ENCODE results near the gene PARVB. TPM values are rescaled to one million over a fixed set of nuclear protein-coding genes. Genes with fewer than 3 reads are reported as not detected.

The PARVB gene
- total and polyA plus RNA-seq, 2 experiments from 2014 or later = 10.2 to 11.2 TPM

DNA sequence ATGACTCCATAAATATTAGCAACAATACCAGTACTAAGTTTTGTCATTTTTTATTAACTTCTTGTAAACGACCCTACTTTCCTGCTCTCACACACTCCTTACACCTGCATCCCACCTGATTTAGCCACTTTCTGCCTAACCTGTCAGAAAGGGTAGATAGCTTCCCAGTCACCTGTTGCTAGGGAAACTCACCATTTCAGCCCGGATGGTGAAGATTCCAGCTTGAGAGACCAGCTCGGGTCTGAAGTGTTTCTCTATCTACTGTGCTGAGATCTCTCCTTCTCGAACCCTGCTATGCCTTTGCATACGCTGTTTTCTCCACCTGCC is 156.6 kb downstream of the PARVB start, which contains the start of gene PARVG:
Gene PARVG, plus strand, starts transcription at position 220 of the 327 bp plus-strand sequence. CDS start 2,405 bp downstream, outside the sequence.
- no peak within 1 kb of the TSS for H3K4me2 ChIP-seq
- H3K79me2 ChIP-seq = no peaks in the 10 kb centered on the region
- no peaks in the 10 kb centered on the region for H3K9me2 ChIP-seq (replicated peaks; ENCODE audit: insufficient read depth)
- no peaks in the 10 kb centered on the region for H4K20me1 ChIP-seq (ENCODE audit: insufficient read depth, poor library complexity, severe bottlenecking)
- no peaks in the 10 kb centered on the region for H3K36me3 ChIP-seq (replicated peaks; ENCODE audit: insufficient read depth, low read depth)
- TF ChIP-seq CTCF (IDR thresholded peaks at IDR 0.05; ENCODE audit: poor library complexity) (no peak), EZH2phosphoT487 (IDR thresholded peaks at IDR 0.05; ENCODE audit: low read depth, severe bottlenecking, unreplicated experiment) (no peak), EZH2 (IDR thresholded peaks at IDR 0.05; ENCODE audit: borderline replicate concordance) (no peak)
- H3K9me3 ChIP-seq (ENCODE audit: low read depth) = no peaks in the 10 kb centered on the region
- H3K4me1 ChIP-seq (ENCODE audit: insufficient read depth) = no peaks in the 10 kb centered on the region
- WGBS (ENCODE audit: low lambda C conversion rate, missing lambda C conversion rate) = 72% methylated on average over 5 of the region's 5 CpGs
- DNase-seq (ENCODE audit: low spot score) = peak; percentile 28
- no peak within 1 kb of the TSS for H3K4me3 ChIP-seq
- no peak within 1 kb of the TSS for H2AFZ ChIP-seq
- H3K27me3 ChIP-seq = no peaks in the 10 kb centered on the region
- no peak within 1 kb of the TSS for H3K27ac ChIP-seq

GRCh38 chr22:44181033-44181911 is 157.2 kb downstream of the PARVB start:
- Histone ChIP-seq H3K4me1 (ENCODE audit: insufficient read depth) (no peaks in the 10 kb centered on the region), H3K36me3 (replicated peaks; ENCODE audit: insufficient read depth, low read depth) (no peaks in the 10 kb centered on the region), H3K9me3 (ENCODE audit: low read depth) (no peaks in the 10 kb centered on the region), H3K9me2 (replicated peaks; ENCODE audit: insufficient read depth) (no peaks in the 10 kb centered on the region), H3K27me3 (no peaks in the 10 kb centered on the region), H2AFZ (no peak overlapping the region), H3K4me2 (no peak overlapping the region), H3K4me3 (no peak overlapping the region), H3K27ac (no peak overlapping the region), H4K20me1 (ENCODE audit: insufficient read depth, poor library complexity, severe bottlenecking) (no peaks in the 10 kb centered on the region), H3K79me2 (no peaks in the 10 kb centered on the region)
- TF ChIP-seq EZH2 (IDR thresholded peaks at IDR 0.05; ENCODE audit: borderline replicate concordance) (no peak), EZH2phosphoT487 (IDR thresholded peaks at IDR 0.05; ENCODE audit: low read depth, severe bottlenecking, unreplicated experiment) (no peak), CTCF (IDR thresholded peaks at IDR 0.05; ENCODE audit: poor library complexity) (no peak)
- 81% methylated on average over 35 of the region's 40 CpGs for WGBS (ENCODE audit: low lambda C conversion rate, missing lambda C conversion rate)
- DNase-seq (ENCODE audit: low spot score) = no peak

GRCh38 chr22:44181912-44182587 is 157.9 kb downstream of the PARVB start:
- no peaks in the 10 kb centered on the region for H3K9me3 ChIP-seq (ENCODE audit: low read depth)
- no peaks in the 10 kb centered on the region for H4K20me1 ChIP-seq (ENCODE audit: insufficient read depth, poor library complexity, severe bottlenecking)
- H3K4me3 ChIP-seq = no peak overlapping the region
- H2AFZ ChIP-seq = no peak overlapping the region
- DNase-seq (ENCODE audit: low spot score) = no peak
- H3K36me3 ChIP-seq (replicated peaks; ENCODE audit: insufficient read depth, low read depth) = no peaks in the 10 kb centered on the region
- no peak overlapping the region for H3K4me2 ChIP-seq
- H3K27me3 ChIP-seq = no peaks in the 10 kb centered on the region
- no peaks in the 10 kb centered on the region for H3K4me1 ChIP-seq (ENCODE audit: insufficient read depth)
- H3K9me2 ChIP-seq (replicated peaks; ENCODE audit: insufficient read depth) = no peaks in the 10 kb centered on the region
- no peaks in the 10 kb centered on the region for H3K79me2 ChIP-seq
- no peak for TF ChIP-seq EZH2phosphoT487 (IDR thresholded peaks at IDR 0.05; ENCODE audit: low read depth, severe bottlenecking, unreplicated experiment)
- TF ChIP-seq EZH2 (IDR thresholded peaks at IDR 0.05; ENCODE audit: borderline replicate concordance) = no peak
- TF ChIP-seq CTCF (IDR thresholded peaks at IDR 0.05; ENCODE audit: poor library complexity) = no peak
- 91% methylated on average over 13 of the region's 17 CpGs for WGBS (ENCODE audit: low lambda C conversion rate, missing lambda C conversion rate)
- no peak overlapping the region for H3K27ac ChIP-seq
